ENCODE measurements around the gene NMRAL1. TPM values are rescaled to one million over a fixed set of nuclear protein-coding genes. Genes with fewer than 3 reads are reported as not detected.

Gene NMRAL1
- polyA plus RNA-seq, 1 donor from 2014 or later: 6.3 TPM

- Histone ChIP-seq H4K20me1 (ENCODE audit: insufficient read depth) (no peaks in the 10 kb centered on the region), H3K79me2 (replicated peaks; ENCODE audit: insufficient read depth, low read length) (no peaks in the 10 kb centered on the region), H3K36me3 (ENCODE audit: insufficient read depth, low read length) (no peaks in the 10 kb centered on the region), H3K9ac (ENCODE audit: low read length) (no peak overlapping the region), H3K9me2 (ENCODE audit: insufficient read depth, low read length) (no peaks in the 10 kb centered on the region), H3K4me3 (ENCODE audit: low read length) (no peak overlapping the region), H3K27me3 (ENCODE audit: insufficient read depth, low read depth, low read length) (no peaks in the 10 kb centered on the region), H2AFZ (ENCODE audit: low read depth, low read length) (no peak overlapping the region), H3F3A (ENCODE audit: insufficient read depth, low read length, poor library complexity, severe bottlenecking) (no peaks in the 10 kb centered on the region), H3K27ac (ENCODE audit: low read length) (no peak overlapping the region), H3K4me2 (ENCODE audit: low read length) (no peak overlapping the region), H3K9me3 (ENCODE audit: low read length) (no peaks in the 10 kb centered on the region)
- no peak for TF ChIP-seq TAF1 (IDR thresholded peaks at IDR 0.05; ENCODE audit: low read depth)
- no peak for TF ChIP-seq MXI1 (conservative IDR thresholded peaks at IDR 0.05; ENCODE audit: poor library complexity, severe bottlenecking)
- TF ChIP-seq, protein P1, sequence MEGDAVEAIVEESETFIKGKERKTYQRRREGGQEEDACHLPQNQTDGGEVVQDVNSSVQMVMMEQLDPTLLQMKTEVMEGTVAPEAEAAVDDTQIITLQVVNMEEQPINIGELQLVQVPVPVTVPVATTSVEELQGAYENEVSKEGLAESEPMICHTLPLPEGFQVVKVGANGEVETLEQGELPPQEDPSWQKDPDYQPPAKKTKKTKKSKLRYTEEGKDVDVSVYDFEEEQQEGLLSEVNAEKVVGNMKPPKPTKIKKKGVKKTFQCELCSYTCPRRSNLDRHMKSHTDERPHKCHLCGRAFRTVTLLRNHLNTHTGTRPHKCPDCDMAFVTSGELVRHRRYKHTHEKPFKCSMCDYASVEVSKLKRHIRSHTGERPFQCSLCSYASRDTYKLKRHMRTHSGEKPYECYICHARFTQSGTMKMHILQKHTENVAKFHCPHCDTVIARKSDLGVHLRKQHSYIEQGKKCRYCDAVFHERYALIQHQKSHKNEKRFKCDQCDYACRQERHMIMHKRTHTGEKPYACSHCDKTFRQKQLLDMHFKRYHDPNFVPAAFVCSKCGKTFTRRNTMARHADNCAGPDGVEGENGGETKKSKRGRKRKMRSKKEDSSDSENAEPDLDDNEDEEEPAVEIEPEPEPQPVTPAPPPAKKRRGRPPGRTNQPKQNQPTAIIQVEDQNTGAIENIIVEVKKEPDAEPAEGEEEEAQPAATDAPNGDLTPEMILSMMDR (IDR thresholded peaks at IDR 0.05; ENCODE audit: poor library complexity, severe bottlenecking): no peak
- no peak for TF ChIP-seq RAD21 (conservative IDR thresholded peaks at IDR 0.05)
- no peak for TF ChIP-seq SMC3 (conservative IDR thresholded peaks at IDR 0.05; ENCODE audit: poor library complexity)
- no peak for TF ChIP-seq EZH2 (IDR thresholded peaks at IDR 0.05; ENCODE audit: borderline replicate concordance, insufficient read depth, low read length, poor library complexity, severe bottlenecking)
- TF ChIP-seq, protein P2, sequence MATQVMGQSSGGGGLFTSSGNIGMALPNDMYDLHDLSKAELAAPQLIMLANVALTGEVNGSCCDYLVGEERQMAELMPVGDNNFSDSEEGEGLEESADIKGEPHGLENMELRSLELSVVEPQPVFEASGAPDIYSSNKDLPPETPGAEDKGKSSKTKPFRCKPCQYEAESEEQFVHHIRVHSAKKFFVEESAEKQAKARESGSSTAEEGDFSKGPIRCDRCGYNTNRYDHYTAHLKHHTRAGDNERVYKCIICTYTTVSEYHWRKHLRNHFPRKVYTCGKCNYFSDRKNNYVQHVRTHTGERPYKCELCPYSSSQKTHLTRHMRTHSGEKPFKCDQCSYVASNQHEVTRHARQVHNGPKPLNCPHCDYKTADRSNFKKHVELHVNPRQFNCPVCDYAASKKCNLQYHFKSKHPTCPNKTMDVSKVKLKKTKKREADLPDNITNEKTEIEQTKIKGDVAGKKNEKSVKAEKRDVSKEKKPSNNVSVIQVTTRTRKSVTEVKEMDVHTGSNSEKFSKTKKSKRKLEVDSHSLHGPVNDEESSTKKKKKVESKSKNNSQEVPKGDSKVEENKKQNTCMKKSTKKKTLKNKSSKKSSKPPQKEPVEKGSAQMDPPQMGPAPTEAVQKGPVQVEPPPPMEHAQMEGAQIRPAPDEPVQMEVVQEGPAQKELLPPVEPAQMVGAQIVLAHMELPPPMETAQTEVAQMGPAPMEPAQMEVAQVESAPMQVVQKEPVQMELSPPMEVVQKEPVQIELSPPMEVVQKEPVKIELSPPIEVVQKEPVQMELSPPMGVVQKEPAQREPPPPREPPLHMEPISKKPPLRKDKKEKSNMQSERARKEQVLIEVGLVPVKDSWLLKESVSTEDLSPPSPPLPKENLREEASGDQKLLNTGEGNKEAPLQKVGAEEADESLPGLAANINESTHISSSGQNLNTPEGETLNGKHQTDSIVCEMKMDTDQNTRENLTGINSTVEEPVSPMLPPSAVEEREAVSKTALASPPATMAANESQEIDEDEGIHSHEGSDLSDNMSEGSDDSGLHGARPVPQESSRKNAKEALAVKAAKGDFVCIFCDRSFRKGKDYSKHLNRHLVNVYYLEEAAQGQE (IDR thresholded peaks at IDR 0.05; ENCODE audit: borderline replicate concordance): no peak
Observed at GRCh38 chr16:4519274-4520058, 45.0 kb upstream of the NMRAL1 start.

GRCh38 chr16:4517812-4518680, 43.6 kb upstream of the NMRAL1 start:
- no peaks in the 10 kb centered on the region for H4K20me1 ChIP-seq (ENCODE audit: insufficient read depth)
- H3K9me2 ChIP-seq (ENCODE audit: insufficient read depth, low read length): no peaks in the 10 kb centered on the region
- H3K27ac ChIP-seq (ENCODE audit: low read length): no peak overlapping the region
- TF ChIP-seq EZH2 (IDR thresholded peaks at IDR 0.05; ENCODE audit: borderline replicate concordance, insufficient read depth, low read length, poor library complexity, severe bottlenecking) (no peak), EP300 (conservative IDR thresholded peaks at IDR 0.05; ENCODE audit: poor library complexity, severe bottlenecking) (no peak), TAF1 (IDR thresholded peaks at IDR 0.05; ENCODE audit: low read depth) (no peak), POLR2AphosphoS5 (IDR thresholded peaks at IDR 0.05) (no peak), SMC3 (conservative IDR thresholded peaks at IDR 0.05; ENCODE audit: poor library complexity) (peak; percentile 48), RAD21 (conservative IDR thresholded peaks at IDR 0.05) (peak; percentile 58)
- TF ChIP-seq, protein P2 (IDR thresholded peaks at IDR 0.05; ENCODE audit: borderline replicate concordance): no peak
- TF ChIP-seq, protein P1 (IDR thresholded peaks at IDR 0.05; ENCODE audit: poor library complexity, severe bottlenecking): peak; percentile 59
- H2AFZ ChIP-seq (ENCODE audit: low read depth, low read length): no peak overlapping the region
- no peak overlapping the region for H3K9ac ChIP-seq (ENCODE audit: low read length)
- H3K4me3 ChIP-seq (ENCODE audit: low read length): no peak overlapping the region
- H3K9me3 ChIP-seq (ENCODE audit: low read length): no peaks in the 10 kb centered on the region
- no peak overlapping the region for H3K4me2 ChIP-seq (ENCODE audit: low read length)
- H3F3A ChIP-seq (ENCODE audit: insufficient read depth, low read length, poor library complexity, severe bottlenecking): no peaks in the 10 kb centered on the region
- no peaks in the 10 kb centered on the region for H3K27me3 ChIP-seq (ENCODE audit: insufficient read depth, low read depth, low read length)
- H3K79me2 ChIP-seq (replicated peaks; ENCODE audit: insufficient read depth, low read length): no peaks in the 10 kb centered on the region
- H3K36me3 ChIP-seq (ENCODE audit: insufficient read depth, low read length): no peaks in the 10 kb centered on the region
